ENCODE data around the gene TNS4. TPM values are rescaled to one million over a fixed set of nuclear protein-coding genes. Genes with fewer than 3 reads are reported as not detected.

TNS4 gene
- total RNA-seq, 1 experiment from 2014 or later: 36.6 TPM

DNA sequence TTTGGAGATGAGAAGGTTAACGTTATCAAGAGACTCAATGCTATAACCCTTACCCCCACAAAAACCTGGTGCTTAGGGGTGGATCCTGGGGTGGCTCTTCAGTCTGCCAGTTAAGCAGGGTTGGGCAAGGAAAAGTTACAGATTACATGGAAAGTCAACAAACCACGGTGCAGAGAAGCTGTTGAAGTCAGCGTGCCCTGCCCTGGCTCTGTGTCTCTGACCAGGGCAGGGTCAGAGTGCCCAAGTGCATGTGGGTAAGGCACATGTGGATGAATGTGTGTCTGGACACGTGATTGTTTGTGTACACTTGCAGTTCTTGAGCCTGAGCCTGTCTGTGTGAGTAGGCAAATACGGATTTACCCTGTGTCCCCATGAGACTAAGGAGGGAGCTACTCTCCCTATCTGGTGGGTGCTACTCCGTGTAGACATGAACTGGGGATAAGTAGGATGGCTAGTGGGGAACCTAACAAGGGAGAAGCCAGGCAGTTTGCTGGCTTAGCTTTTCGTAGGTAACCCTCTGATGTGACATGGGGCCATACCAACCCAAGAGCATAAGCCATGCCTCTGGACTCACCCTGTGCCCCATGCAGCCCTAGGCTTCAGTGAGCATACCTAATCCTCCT lies 52.7 kb downstream of the TNS4 start:
- H3K36me3 ChIP-seq (ENCODE audit: control insufficient read depth in 1 of 2, insufficient read depth in 2 of 2, low read length in 2 of 2): no peaks in the 10 kb centered on the region
- no peak overlapping the region for H3K4me2 ChIP-seq (ENCODE audit: low read length)
- no peaks in the 10 kb centered on the region for H3K27me3 ChIP-seq (ENCODE audit: insufficient read depth, low read length)
- intact Hi-C loops (cut with micrococcal nuclease): no loop called here
- H2AFZ ChIP-seq (ENCODE audit: low read depth, low read length, poor library complexity, severe bottlenecking): no peak overlapping the region
- POLR2A ChIA-PET: no interaction called here
- no peaks in the 10 kb centered on the region for H3K9me3 ChIP-seq (ENCODE audit: control insufficient read depth in 1 of 2, insufficient read depth in 1 of 2, low read depth in 1 of 2, low read length in 2 of 2)
- ATAC-seq: no peak
- no peak for TF ChIP-seq EGR1 (IDR thresholded peaks at IDR 0.05; ENCODE audit: low read depth)
- TF ChIP-seq, protein P1, sequence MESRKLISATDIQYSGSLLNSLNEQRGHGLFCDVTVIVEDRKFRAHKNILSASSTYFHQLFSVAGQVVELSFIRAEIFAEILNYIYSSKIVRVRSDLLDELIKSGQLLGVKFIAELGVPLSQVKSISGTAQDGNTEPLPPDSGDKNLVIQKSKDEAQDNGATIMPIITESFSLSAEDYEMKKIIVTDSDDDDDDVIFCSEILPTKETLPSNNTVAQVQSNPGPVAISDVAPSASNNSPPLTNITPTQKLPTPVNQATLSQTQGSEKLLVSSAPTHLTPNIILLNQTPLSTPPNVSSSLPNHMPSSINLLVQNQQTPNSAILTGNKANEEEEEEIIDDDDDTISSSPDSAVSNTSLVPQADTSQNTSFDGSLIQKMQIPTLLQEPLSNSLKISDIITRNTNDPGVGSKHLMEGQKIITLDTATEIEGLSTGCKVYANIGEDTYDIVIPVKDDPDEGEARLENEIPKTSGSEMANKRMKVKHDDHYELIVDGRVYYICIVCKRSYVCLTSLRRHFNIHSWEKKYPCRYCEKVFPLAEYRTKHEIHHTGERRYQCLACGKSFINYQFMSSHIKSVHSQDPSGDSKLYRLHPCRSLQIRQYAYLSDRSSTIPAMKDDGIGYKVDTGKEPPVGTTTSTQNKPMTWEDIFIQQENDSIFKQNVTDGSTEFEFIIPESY (IDR thresholded peaks at IDR 0.05; ENCODE audit: extremely low read depth, insufficient replicate concordance, low read length): no peak
- TF ChIP-seq CBX3 (IDR thresholded peaks at IDR 0.05; ENCODE audit: low read depth): no peak
- no peak for TF ChIP-seq POLR2AphosphoS5 (IDR thresholded peaks at IDR 0.05; ENCODE audit: low read depth, low read length)
- no peak for TF ChIP-seq TCF7L2 (IDR thresholded peaks at IDR 0.05; ENCODE audit: borderline replicate concordance, extremely low read depth, insufficient read depth, insufficient read length)
- TF ChIP-seq FOSL1 (IDR thresholded peaks at IDR 0.05; ENCODE audit: low read depth): no peak
- TF ChIP-seq, protein P2, sequence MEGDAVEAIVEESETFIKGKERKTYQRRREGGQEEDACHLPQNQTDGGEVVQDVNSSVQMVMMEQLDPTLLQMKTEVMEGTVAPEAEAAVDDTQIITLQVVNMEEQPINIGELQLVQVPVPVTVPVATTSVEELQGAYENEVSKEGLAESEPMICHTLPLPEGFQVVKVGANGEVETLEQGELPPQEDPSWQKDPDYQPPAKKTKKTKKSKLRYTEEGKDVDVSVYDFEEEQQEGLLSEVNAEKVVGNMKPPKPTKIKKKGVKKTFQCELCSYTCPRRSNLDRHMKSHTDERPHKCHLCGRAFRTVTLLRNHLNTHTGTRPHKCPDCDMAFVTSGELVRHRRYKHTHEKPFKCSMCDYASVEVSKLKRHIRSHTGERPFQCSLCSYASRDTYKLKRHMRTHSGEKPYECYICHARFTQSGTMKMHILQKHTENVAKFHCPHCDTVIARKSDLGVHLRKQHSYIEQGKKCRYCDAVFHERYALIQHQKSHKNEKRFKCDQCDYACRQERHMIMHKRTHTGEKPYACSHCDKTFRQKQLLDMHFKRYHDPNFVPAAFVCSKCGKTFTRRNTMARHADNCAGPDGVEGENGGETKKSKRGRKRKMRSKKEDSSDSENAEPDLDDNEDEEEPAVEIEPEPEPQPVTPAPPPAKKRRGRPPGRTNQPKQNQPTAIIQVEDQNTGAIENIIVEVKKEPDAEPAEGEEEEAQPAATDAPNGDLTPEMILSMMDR (IDR thresholded peaks at IDR 0.05 in 2 of 3, conservative IDR thresholded peaks at IDR 0.05 in 1 of 3; ENCODE audit: borderline replicate concordance in 1 of 3, insufficient read depth in 1 of 3, low read depth in 2 of 3, low read length in 2 of 3): no peak
- TF ChIP-seq JUND (IDR thresholded peaks at IDR 0.05): no peak
- TF ChIP-seq RAD21 (IDR thresholded peaks at IDR 0.05; ENCODE audit: low read depth): no peak
- no peak for TF ChIP-seq SP1 (IDR thresholded peaks at IDR 0.05; ENCODE audit: low read depth)
- TF ChIP-seq ELF1 (IDR thresholded peaks at IDR 0.05; ENCODE audit: borderline replicate concordance, low read depth): no peak
- TF ChIP-seq, protein P3, sequence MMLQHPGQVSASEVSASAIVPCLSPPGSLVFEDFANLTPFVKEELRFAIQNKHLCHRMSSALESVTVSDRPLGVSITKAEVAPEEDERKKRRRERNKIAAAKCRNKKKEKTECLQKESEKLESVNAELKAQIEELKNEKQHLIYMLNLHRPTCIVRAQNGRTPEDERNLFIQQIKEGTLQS (IDR thresholded peaks at IDR 0.05): no peak
- no peak for TF ChIP-seq POLR2A (IDR thresholded peaks at IDR 0.05; ENCODE audit: borderline replicate concordance, extremely low read depth, insufficient read depth, insufficient read length)
- TF ChIP-seq, protein P4, sequence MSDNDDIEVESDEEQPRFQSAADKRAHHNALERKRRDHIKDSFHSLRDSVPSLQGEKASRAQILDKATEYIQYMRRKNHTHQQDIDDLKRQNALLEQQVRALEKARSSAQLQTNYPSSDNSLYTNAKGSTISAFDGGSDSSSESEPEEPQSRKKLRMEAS (IDR thresholded peaks at IDR 0.05): no peak
- no peak for TF ChIP-seq CEBPB (IDR thresholded peaks at IDR 0.05; ENCODE audit: low read depth)
- TF ChIP-seq, protein P5, sequence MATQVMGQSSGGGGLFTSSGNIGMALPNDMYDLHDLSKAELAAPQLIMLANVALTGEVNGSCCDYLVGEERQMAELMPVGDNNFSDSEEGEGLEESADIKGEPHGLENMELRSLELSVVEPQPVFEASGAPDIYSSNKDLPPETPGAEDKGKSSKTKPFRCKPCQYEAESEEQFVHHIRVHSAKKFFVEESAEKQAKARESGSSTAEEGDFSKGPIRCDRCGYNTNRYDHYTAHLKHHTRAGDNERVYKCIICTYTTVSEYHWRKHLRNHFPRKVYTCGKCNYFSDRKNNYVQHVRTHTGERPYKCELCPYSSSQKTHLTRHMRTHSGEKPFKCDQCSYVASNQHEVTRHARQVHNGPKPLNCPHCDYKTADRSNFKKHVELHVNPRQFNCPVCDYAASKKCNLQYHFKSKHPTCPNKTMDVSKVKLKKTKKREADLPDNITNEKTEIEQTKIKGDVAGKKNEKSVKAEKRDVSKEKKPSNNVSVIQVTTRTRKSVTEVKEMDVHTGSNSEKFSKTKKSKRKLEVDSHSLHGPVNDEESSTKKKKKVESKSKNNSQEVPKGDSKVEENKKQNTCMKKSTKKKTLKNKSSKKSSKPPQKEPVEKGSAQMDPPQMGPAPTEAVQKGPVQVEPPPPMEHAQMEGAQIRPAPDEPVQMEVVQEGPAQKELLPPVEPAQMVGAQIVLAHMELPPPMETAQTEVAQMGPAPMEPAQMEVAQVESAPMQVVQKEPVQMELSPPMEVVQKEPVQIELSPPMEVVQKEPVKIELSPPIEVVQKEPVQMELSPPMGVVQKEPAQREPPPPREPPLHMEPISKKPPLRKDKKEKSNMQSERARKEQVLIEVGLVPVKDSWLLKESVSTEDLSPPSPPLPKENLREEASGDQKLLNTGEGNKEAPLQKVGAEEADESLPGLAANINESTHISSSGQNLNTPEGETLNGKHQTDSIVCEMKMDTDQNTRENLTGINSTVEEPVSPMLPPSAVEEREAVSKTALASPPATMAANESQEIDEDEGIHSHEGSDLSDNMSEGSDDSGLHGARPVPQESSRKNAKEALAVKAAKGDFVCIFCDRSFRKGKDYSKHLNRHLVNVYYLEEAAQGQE (IDR thresholded peaks at IDR 0.05; ENCODE audit: low read depth): no peak
- H3K79me2 ChIP-seq (ENCODE audit: insufficient read depth, low read length): no peaks in the 10 kb centered on the region
- BruUV-seq (replicated peaks): no TSS peak
- no peak for DNase-seq (ENCODE audit: low read depth, low spot score)
- CTCF ChIA-PET: interaction anchor here (0.6 to 2.6 kb wide), 5 partner anchors 12 to 87 kb away, joined by 3 to 6 read pairs (median 3); partner anchors contain the start of gene TOP2A
- H3K4me3 ChIP-seq (replicated peaks in 1 of 2; ENCODE audit: low read depth in 1 of 2, low read length in 2 of 2): no peak overlapping the region
- H4K20me1 ChIP-seq (ENCODE audit: insufficient read depth): no peaks in the 10 kb centered on the region
- RAD21 ChIA-PET (ENCODE audit: low non-redundant PET in 1 of 2, low total read pairs in 2 of 2, uncharacterized antibody in 2 of 2, unreplicated experiment in 2 of 2): no interaction called here
- no peaks in the 10 kb centered on the region for H3K9me2 ChIP-seq (ENCODE audit: insufficient read depth)
- H3K4me1 ChIP-seq (ENCODE audit: control insufficient read depth in 1 of 2, insufficient read depth in 2 of 2, low read length in 2 of 2): peaks cover 0 to 23% of the 10 kb centered on the region in 2 experiments; a peak in 2 of 4 replicates
- no peak overlapping the region for H3K27ac ChIP-seq (ENCODE audit: low read depth, low read length)
- no peak overlapping the region for H3K9ac ChIP-seq (ENCODE audit: low read length)
